K562 (cell line): ENCODE data around the gene ADD3. TPM values are rescaled to one million over a fixed set of nuclear protein-coding genes. Genes with fewer than 3 reads are reported as not detected.

Experiments used
- ATAC-seq: fragments of 200-7000 bp; cut with Tn5 transposase; 3 replicates; pipeline ENCODE4 v1.9.1; 2020; ENCODE audit warnings: moderate library complexity
- BruUV-seq: library from RNA; stranded (reverse); fragments of 400-500 nt; replicated peaks from 2 replicates; lab custom pipeline; 2021; lab: Mats Ljungman, UMichigan
- CTCF ChIA-PET: fragments of 300-600 bp; formaldehyde crosslinking; extraction: SDS; loops from one replicate; lab custom pipeline; 2021; ENCODE audit warnings: low intra/inter-chr PET ratio; lab: Yijun Ruan, JAX
- POLR2A ChIA-PET: fragments of 300-600, 350-650 bp; sonication (Branson Sonifier 250); formaldehyde crosslinking; extraction: SDS; loops from one replicate; lab custom pipeline; 2021; ENCODE audit warnings: antibody characterized with exemption, inconsistent platforms; lab: Yijun Ruan, JAX
- DNase-seq, 4 experiments: peaks; one replicate each; pipeline versions ENCODE4 v3.0.0 to v3.0.0-alpha.2; 2011 to 2018; ENCODE audit warnings: low spot score in 3 of 4, mixed read lengths in 3 of 4; ENCODE audit errors: extremely low read depth in 1 of 4
- FAIRE-seq: peaks from 2 replicates; lab custom pipeline; 2011; peaks lifted over from hg19 to GRCh38; lab: Jason Lieb, UNC
- H2AFZ ChIP-seq: 2 replicates; pipeline ENCODE4 v1.6.0; 2011; ENCODE audit warnings: low read depth, low read length, control low read depth, inconsistent platforms
- H3K27ac ChIP-seq: fragments of 200-600 bp; 3 replicates; pipeline ENCODE4 v1.8.0; 2011; ENCODE audit warnings: low read depth, mild to moderate bottlenecking, control low read depth, inconsistent platforms, low read length, moderate library complexity, mixed read lengths; ENCODE audit errors: extremely low read depth
- H3K27me3 ChIP-seq, 2 experiments: fragments of 300-600 bp in 1 of 2; 2 replicates in 1 of 2; 3 replicates in 1 of 2; pipeline versions ENCODE4 v1.6.0 to v1.8.0; 2011; ENCODE audit warnings: inconsistent platforms in 2 of 2, low read length in 2 of 2, mild to moderate bottlenecking in 1 of 2, mixed read lengths in 1 of 2, moderate library complexity in 1 of 2; ENCODE audit not compliant: control insufficient read depth in 2 of 2, insufficient read depth in 2 of 2
- H3K36me3 ChIP-seq: fragments of 300-600 bp; 3 replicates; pipeline ENCODE4 v1.8.0; 2011; ENCODE audit warnings: mild to moderate bottlenecking, low read length, inconsistent platforms; ENCODE audit not compliant: control insufficient read depth, insufficient read depth
- H3K4me1 ChIP-seq, 2 experiments: fragments of 200-600 bp in 1 of 2; replicated peaks in 1 of 2; 2 replicates in 1 of 2; 3 replicates in 1 of 2; pipeline versions ENCODE4 v1.5.1 to v1.8.0; 2011; ENCODE audit warnings: inconsistent platforms in 2 of 2, low read length in 2 of 2, mild to moderate bottlenecking in 1 of 2, mixed read lengths in 1 of 2, moderate library complexity in 1 of 2; ENCODE audit not compliant: control insufficient read depth in 2 of 2, insufficient read depth in 2 of 2
- H3K4me2 ChIP-seq: 2 replicates; pipeline ENCODE4 v1.6.1; 2011; ENCODE audit warnings: low read length, control low read depth, inconsistent platforms, mixed read lengths; ENCODE audit not compliant: insufficient read depth
- H3K4me3 ChIP-seq: fragments of 200-600 bp; sonication (generic), shearing (Covaris generic); 2 replicates; pipeline ENCODE4 v1.5.1; 2016; ENCODE audit warnings: control low read depth, inconsistent platforms
- H3K79me2 ChIP-seq: fragments of 200-600 bp; 3 replicates; pipeline ENCODE4 v1.8.0; 2011; ENCODE audit warnings: low read length, inconsistent platforms; ENCODE audit not compliant: control insufficient read depth, insufficient read depth
- H3K9ac ChIP-seq, 2 experiments: 2 replicates each; pipeline versions ENCODE4 v1.6.0 to v1.6.1; 2011; ENCODE audit warnings: low read depth in 2 of 2, low read length in 2 of 2, control low read depth in 1 of 2, inconsistent platforms in 1 of 2, mild to moderate bottlenecking in 1 of 2, mixed read lengths in 1 of 2; ENCODE audit not compliant: insufficient read depth in 1 of 2
- H3K9me1 ChIP-seq: one replicate; pipeline ENCODE4 v1.6.0; 2011; ENCODE audit warnings: inconsistent platforms, mild to moderate bottlenecking, low read length, moderate library complexity; ENCODE audit not compliant: control insufficient read depth, insufficient read depth
- H3K9me3 ChIP-seq: replicated peaks from 2 replicates; pipeline ENCODE4 v1.5.1; 2011; ENCODE audit warnings: low read depth, low read length, inconsistent platforms; ENCODE audit not compliant: control insufficient read depth, insufficient read depth
- H4K20me1 ChIP-seq: replicated peaks from 2 replicates; pipeline ENCODE4 v1.6.1; 2011; ENCODE audit warnings: low read length, inconsistent platforms, mixed read lengths; ENCODE audit not compliant: control insufficient read depth, insufficient read depth
- ARID1B ChIP-seq: fragments of 450-650 bp; IDR thresholded peaks from 2 replicates; pipeline ENCODE4 v1.6.1; 2016; ENCODE audit warnings: antibody characterized with exemption, mild to moderate bottlenecking, inconsistent platforms
- CSDE1 ChIP-seq, 2 experiments: fragments of 450-650 bp; IDR thresholded peaks; 2 replicates each; pipeline ENCODE4 v1.6.1; 2016; ENCODE audit warnings: mild to moderate bottlenecking in 1 of 2
- FIP1L1 ChIP-seq: fragments of 200-400 bp; formaldehyde crosslinking; IDR thresholded peaks from 2 replicates; pipeline ENCODE4 v1.6.1; 2018; ENCODE audit warnings: mild to moderate bottlenecking, low read depth, low read length; ENCODE audit not compliant: poor library complexity, severe bottlenecking
- HINFP ChIP-seq: fragments of 450-650 bp; conservative IDR thresholded peaks from 2 replicates; pipeline ENCODE4 v1.6.1; 2016; ENCODE audit warnings: missing genetic modification characterization, low read depth, mild to moderate bottlenecking, control low read depth, missing compliant biosample characterization
- MBD2 ChIP-seq: sonication (generic); IDR thresholded peaks from 2 replicates; pipeline ENCODE4 v1.6.1; 2016; ENCODE audit warnings: low read depth, borderline replicate concordance
- PATZ1 ChIP-seq: fragments of 250-450 bp; sonication (Bioruptor Pico); IDR thresholded peaks from 2 replicates; pipeline ENCODE4 v1.5.0; 2020; ENCODE audit warnings: mild to moderate bottlenecking, borderline replicate concordance
- RBM34 ChIP-seq: fragments of 200-400 bp; formaldehyde crosslinking; IDR thresholded peaks from 2 replicates; pipeline ENCODE4 v1.6.1; 2018; ENCODE audit warnings: low read length, borderline replicate concordance; ENCODE audit not compliant: insufficient read depth
- RFX7 ChIP-seq: fragments of 250-450 bp; sonication (Bioruptor Pico); IDR thresholded peaks from 2 replicates; pipeline ENCODE4 v1.5.1; 2021; ENCODE audit warnings: mild to moderate bottlenecking
- TBP ChIP-seq: optimal IDR thresholded peaks from 2 replicates; pipeline ENCODE3; 2011; ENCODE audit warnings: low read depth, low read length, improper control_type of control experiment
- TCFL5 ChIP-seq: fragments of 250-450 bp; sonication (Bioruptor Pico); conservative IDR thresholded peaks from 2 replicates; pipeline ENCODE4 v1.6.1; 2021; ENCODE audit warnings: mild to moderate bottlenecking, moderate library complexity, matching md5 sums
- TOE1 ChIP-seq, 2 experiments: fragments of 450-650 bp in 1 of 2; sonication (generic) in 1 of 2; formaldehyde crosslinking in 1 of 2; IDR thresholded peaks; 2 replicates each; pipeline versions ENCODE4 v1.7.1 to v1.8.0; 2016 to 2022; ENCODE audit warnings: borderline replicate concordance in 2 of 2, mild to moderate bottlenecking in 2 of 2, antibody characterized with exemption in 1 of 2, inconsistent platforms in 1 of 2, low read depth in 1 of 2, missing genetic modification reagents in 1 of 2, moderate library complexity in 1 of 2
- ZNF197 ChIP-seq: fragments of 200-800 bp; sonication (Bioruptor generic); IDR thresholded peaks from 2 replicates; pipeline ENCODE4 v1.6.1; 2016; ENCODE audit warnings: low read depth, missing genetic modification characterization, missing compliant biosample characterization
- ZNF280A ChIP-seq: fragments of 450-650 bp; IDR thresholded peaks from 2 replicates; pipeline ENCODE4 v1.6.1; 2018; ENCODE audit warnings: mild to moderate bottlenecking, low read depth; ENCODE audit not compliant: partially characterized antibody
- ZNF717 ChIP-seq: fragments of 250-450 bp; sonication (Bioruptor Pico); IDR thresholded peaks from 2 replicates; pipeline ENCODE4 v1.5.0; 2021
- WGBS: fragments of 100-300 bp; shearing (Covaris generic); methylation state at CpG from one replicate; pipeline ENCODE4 v1.1.6; 2016; ENCODE audit warnings: low coverage, mixed read lengths; ENCODE audit not compliant: insufficient coverage; ENCODE audit errors: missing lambda C conversion rate; 5-methylcytosine and 5-hydroxymethylcytosine counted together
- in situ Hi-C: fragments of 300-500 bp; cut with MboI; formaldehyde crosslinking; loops from 4 replicates; pipeline ENCODE4 v1.15.0; 2018; ENCODE audit warnings: inconsistent platforms, mixed read lengths
- intact Hi-C: fragments of 100-400 bp; cut with micrococcal nuclease; formaldehyde crosslinking; loops from 2 replicates; pipeline ENCODE4 v1.14.2; 2022
- polyA plus RNA-seq, 8 experiments: library from polyadenylated mRNA; depleted of rRNA in 4 of 8; stranded (reverse) in 5 of 8; unstranded in 3 of 8; fragments of >200 nt; fragmentation: Nextera tagmentation in 2 of 8; fragmentation: Illumina TruSeq in 1 of 8; extraction: Ambion mirVana in 2 of 8; extraction: Trizol in 1 of 8; gene quantifications; 2 replicates each; pipeline versions ENCODE4 v1.2.1 to v1.2.3, GENCODE V29; 2011 to 2014; ENCODE audit warnings: inconsistent platforms in 1 of 8, missing spikeins in 1 of 8
- total RNA-seq, 7 experiments: library from RNA; depleted of rRNA in 6 of 7; stranded (reverse); fragments of >200 nt in 6 of 7; fragmentation: Illumina TruSeq in 2 of 7; extraction: Trizol in 2 of 7; gene quantifications; 2 replicates each; pipeline versions ENCODE4 v1.2.1 to v1.2.3, GENCODE V29; 2011 to 2021; ENCODE audit warnings: low replicate concordance in 1 of 7

The ADD3 gene
- total and polyA plus RNA-seq, 9 of the 15 experiments (the other 6 are each of a cell fraction or from before 2014, with no cell fraction given), result 13.2 to 125 (median 31.7) TPM

GRCh38 chr10:110006358-110007160 lies 1.2 kb upstream of the ADD3 start:
- ATAC-seq (no peak), DNase-seq (peak in 3 of 4 experiments; percentile 14 to 45 (median 18)), FAIRE-seq (no peak)
- H3K9me1 ChIP-seq, result no peaks in the 10 kb centered on the region
- intact Hi-C loops, result loop anchor here (5.0 to 10.0 kb wide), 3 partner anchors 71 to 198 kb away; partner anchors contain the start of gene MXI1
- no TSS peak for BruUV-seq
- H3K9me3 ChIP-seq, result no peaks in the 10 kb centered on the region
- ChIA-PET CTCF (no interaction called here), POLR2A (interaction anchor here (0.7 to 1.5 kb wide), 8 partner anchors 8 to 970 kb away, joined by 3 to 10 read pairs (median 4); no protein-coding TSS in a partner anchor)
- no peaks in the 10 kb centered on the region for H3K36me3 ChIP-seq
- H2AFZ ChIP-seq, result peak overlapping the region; percentile 81
- H3K9ac ChIP-seq, result peak overlapping the region; percentile 73 to 94
- H3K4me3 ChIP-seq, result peak overlapping the region; percentile 92
- H3K79me2 ChIP-seq, result peaks cover 36% of the 10 kb centered on the region
- peak overlapping the region; percentile 82 for H3K4me2 ChIP-seq
- WGBS, result 17% methylated on average over 10 of the region's 19 CpGs
- in situ Hi-C loops, result no loop called here
- no peaks in the 10 kb centered on the region for H3K27me3 ChIP-seq
- H3K27ac ChIP-seq, result peak overlapping the region; percentile 92
- H4K20me1 ChIP-seq, result 0 out of 2 replicates have a peak, but pooled peaks cover 5% of the 10 kb centered on the region
- H3K4me1 ChIP-seq, result peaks cover 15 to 32% of the 10 kb centered on the region in 2 experiments
- no peak for TF ChIP-seq RBM34
- TF ChIP-seq TCFL5 (CRISPR knock-in tag), result no peak
- TF ChIP-seq MBD2, result no peak
- TF ChIP-seq FIP1L1, result no peak
- TF ChIP-seq ZNF197 (CRISPR knock-in tag), result no peak
- no peak for TF ChIP-seq ZNF717 (CRISPR knock-in tag)
- peak; percentile 7; the same call in 1 of the 2 replicates for TF ChIP-seq ARID1B
- TF ChIP-seq HINFP (tag), result no peak
- TF ChIP-seq TOE1 (IDR thresholded peaks at IDR 0.05; ENCODE audit: borderline replicate concordance), result no peak
- TF ChIP-seq TOE1 (CRISPR knock-in tag; IDR thresholded peaks at IDR 0.05; ENCODE audit: borderline replicate concordance, low read depth), result no peak
- TF ChIP-seq CSDE1 (IDR thresholded peaks at IDR 0.05), result no peak
- TF ChIP-seq ZNF280A, result no peak
- TF ChIP-seq TBP, result peak; percentile 5
- TF ChIP-seq RFX7 (CRISPR knock-in tag), result no peak
- no peak for TF ChIP-seq PATZ1 (CRISPR knock-in tag)
